ENCODE results near the gene CYP24A1.

DNA sequence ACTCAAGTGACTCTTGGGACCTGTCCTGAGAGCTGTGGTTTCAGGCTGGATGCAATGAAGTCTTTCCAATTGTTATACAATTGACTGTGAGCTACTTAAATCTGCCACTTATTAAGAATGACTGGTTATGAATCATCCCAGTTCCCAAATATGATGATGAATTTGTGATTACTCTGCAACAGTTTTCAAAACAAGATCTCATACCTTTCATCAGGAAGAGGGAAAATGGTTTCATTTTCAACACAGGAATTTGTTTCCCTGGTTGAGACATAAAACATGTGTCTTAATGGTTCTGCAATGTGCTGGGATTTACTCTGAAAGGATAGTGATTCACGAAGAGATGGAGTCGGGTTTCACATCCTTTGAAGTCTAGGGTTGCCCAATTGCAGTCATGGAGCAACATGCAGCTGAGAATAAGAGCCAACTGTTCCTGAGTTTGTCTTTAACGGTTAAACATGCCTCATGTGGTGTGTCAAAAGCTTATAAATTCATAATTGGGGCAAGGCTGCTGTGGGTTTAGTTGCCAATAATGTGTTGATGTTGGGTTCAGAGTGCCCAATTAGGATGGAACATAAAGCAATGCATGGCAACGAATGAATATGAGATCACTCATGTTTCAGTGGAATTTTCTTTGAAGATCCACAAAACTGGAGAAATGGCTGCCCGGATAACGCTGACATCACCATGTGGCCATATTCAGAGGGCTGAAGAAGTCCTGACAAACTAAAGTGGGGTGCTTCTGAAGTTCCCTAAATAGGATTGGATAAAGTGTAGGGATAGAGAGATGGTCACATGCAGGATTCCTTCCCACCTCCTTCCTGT, 41.0 kb downstream of the CYP24A1 start:
- TF ChIP-seq CREB1 (IDR thresholded peaks at IDR 0.05) (no peak), SRF (IDR thresholded peaks at IDR 0.05; ENCODE audit: low read depth, low read length) (no peak), CBX5 (IDR thresholded peaks at IDR 0.05; ENCODE audit: low read depth, low read length) (no peak), RAD21 (IDR thresholded peaks at IDR 0.05 in 1 of 2, conservative IDR thresholded peaks at IDR 0.05 in 1 of 2; ENCODE audit: low read depth in 2 of 2, low read length in 2 of 2) (no peak), CTCF (IDR thresholded peaks at IDR 0.05; ENCODE audit: control extremely low read depth in 1 of 3, insufficient read depth in 1 of 3, low read depth in 1 of 3, low read length in 3 of 3) (no peak), GABPA (IDR thresholded peaks at IDR 0.05; ENCODE audit: borderline replicate concordance, insufficient read depth, low read length) (no peak), EZH2 (IDR thresholded peaks at IDR 0.05; ENCODE audit: low read depth, low read length, severe bottlenecking) (no peak), CHD1 (IDR thresholded peaks at IDR 0.05; ENCODE audit: low read depth, low read length) (no peak)
- TF ChIP-seq, protein P1, sequence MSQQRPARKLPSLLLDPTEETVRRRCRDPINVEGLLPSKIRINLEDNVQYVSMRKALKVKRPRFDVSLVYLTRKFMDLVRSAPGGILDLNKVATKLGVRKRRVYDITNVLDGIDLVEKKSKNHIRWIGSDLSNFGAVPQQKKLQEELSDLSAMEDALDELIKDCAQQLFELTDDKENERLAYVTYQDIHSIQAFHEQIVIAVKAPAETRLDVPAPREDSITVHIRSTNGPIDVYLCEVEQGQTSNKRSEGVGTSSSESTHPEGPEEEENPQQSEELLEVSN (IDR thresholded peaks at IDR 0.05): no peak
